OCI-LY3 (cell line): Measurements from ENCODE around the gene ACACB.

Experiments used
- H2AFZ ChIP-seq: fragments of 200-600, 300-600 bp; shearing (Covaris generic); 2 replicates; pipeline ENCODE4 v1.6.0; 2014; ENCODE audit warnings: antibody characterized with exemption, low read depth, low read length
- H3K27ac ChIP-seq: fragments of 200-600, 300-600 bp; sonication (generic); 2 replicates; pipeline ENCODE4 v1.5.1; 2014; ENCODE audit warnings: mild to moderate bottlenecking, low read length, moderate library complexity, mixed read lengths
- H3K27me3 ChIP-seq: fragments of 200-600, 300-600 bp; sonication (generic); 2 replicates; pipeline ENCODE4 v1.6.1; 2014; ENCODE audit warnings: low read depth, low read length, mixed read lengths
- H3K36me3 ChIP-seq: fragments of 200-600, 300-600 bp; sonication (generic); replicated peaks from 2 replicates; pipeline ENCODE3; 2014; ENCODE audit warnings: low read depth, low read length, mixed read lengths
- H3K4me1 ChIP-seq: fragments of 300-600, 200-600 bp; sonication (generic); 2 replicates; pipeline ENCODE4 v1.6.1; 2014; ENCODE audit warnings: low read length, mixed read lengths
- H3K4me2 ChIP-seq: fragments of 200-600, 300-600 bp; sonication (generic); 2 replicates; pipeline ENCODE4 v1.6.1; 2014; ENCODE audit warnings: low read length, mixed read lengths
- H3K4me3 ChIP-seq: fragments of 300-600, 200-600 bp; sonication (generic); 2 replicates; pipeline ENCODE4 v1.5.1; 2014; ENCODE audit warnings: antibody characterized with exemption, mild to moderate bottlenecking, low read length, moderate library complexity
- H3K79me2 ChIP-seq: fragments of 300-600, 200-600 bp; shearing (Covaris generic); 2 replicates; pipeline ENCODE4 v1.6.1; 2014; ENCODE audit warnings: mild to moderate bottlenecking, low read length, mixed read lengths
- H3K9ac ChIP-seq: fragments of 300-600, 200-600 bp; shearing (Covaris generic); 2 replicates; pipeline ENCODE4 v1.6.0; 2014; ENCODE audit warnings: mild to moderate bottlenecking, low read length, moderate library complexity
- H3K9me3 ChIP-seq: fragments of 200-600, 300-600 bp; shearing (Covaris generic); 2 replicates; pipeline ENCODE4 v1.6.1; 2014; ENCODE audit warnings: low read length, mixed read lengths; ENCODE audit not compliant: insufficient read depth
- H4K20me1 ChIP-seq: fragments of 200-600, 300-600 bp; sonication (generic); 2 replicates; pipeline ENCODE4 v1.6.1; 2016; ENCODE audit warnings: low read length, mixed read lengths; ENCODE audit not compliant: insufficient read depth
- EZH2phosphoT487 ChIP-seq: fragments of 200-600 bp; shearing (Covaris generic); IDR thresholded peaks from 2 replicates; pipeline ENCODE4 v1.6.1; 2018; ENCODE audit warnings: antibody characterized with exemption, mixed run types, low read depth
- TF ChIP-seq, protein P1 (sequence below): fragments of 200-600, 300-600 bp; sonication (generic); IDR thresholded peaks from 2 replicates; pipeline ENCODE4 v1.5.1; 2014; ENCODE audit warnings: antibody characterized with exemption, low read length, low read depth

ACACB gene

GRCh38 chr12:109279525-109279924 lies 163.1 kb downstream of the ACACB start:
- no peak overlapping the region for H3K9ac ChIP-seq
- no peak overlapping the region for H3K27ac ChIP-seq
- no peak overlapping the region for H2AFZ ChIP-seq
- no peaks in the 10 kb centered on the region for H3K79me2 ChIP-seq
- H4K20me1 ChIP-seq, result no peaks in the 10 kb centered on the region
- peaks cover 7% of the 10 kb centered on the region; the same call in 1 of the 2 replicates for H3K27me3 ChIP-seq
- no peaks in the 10 kb centered on the region for H3K4me1 ChIP-seq
- no peaks in the 10 kb centered on the region for H3K36me3 ChIP-seq
- no peak overlapping the region for H3K4me3 ChIP-seq
- no peaks in the 10 kb centered on the region for H3K9me3 ChIP-seq
- no peak for TF ChIP-seq EZH2phosphoT487
- TF ChIP-seq, protein P1, sequence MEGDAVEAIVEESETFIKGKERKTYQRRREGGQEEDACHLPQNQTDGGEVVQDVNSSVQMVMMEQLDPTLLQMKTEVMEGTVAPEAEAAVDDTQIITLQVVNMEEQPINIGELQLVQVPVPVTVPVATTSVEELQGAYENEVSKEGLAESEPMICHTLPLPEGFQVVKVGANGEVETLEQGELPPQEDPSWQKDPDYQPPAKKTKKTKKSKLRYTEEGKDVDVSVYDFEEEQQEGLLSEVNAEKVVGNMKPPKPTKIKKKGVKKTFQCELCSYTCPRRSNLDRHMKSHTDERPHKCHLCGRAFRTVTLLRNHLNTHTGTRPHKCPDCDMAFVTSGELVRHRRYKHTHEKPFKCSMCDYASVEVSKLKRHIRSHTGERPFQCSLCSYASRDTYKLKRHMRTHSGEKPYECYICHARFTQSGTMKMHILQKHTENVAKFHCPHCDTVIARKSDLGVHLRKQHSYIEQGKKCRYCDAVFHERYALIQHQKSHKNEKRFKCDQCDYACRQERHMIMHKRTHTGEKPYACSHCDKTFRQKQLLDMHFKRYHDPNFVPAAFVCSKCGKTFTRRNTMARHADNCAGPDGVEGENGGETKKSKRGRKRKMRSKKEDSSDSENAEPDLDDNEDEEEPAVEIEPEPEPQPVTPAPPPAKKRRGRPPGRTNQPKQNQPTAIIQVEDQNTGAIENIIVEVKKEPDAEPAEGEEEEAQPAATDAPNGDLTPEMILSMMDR, result no peak
- H3K4me2 ChIP-seq, result no peak overlapping the region

DNA sequence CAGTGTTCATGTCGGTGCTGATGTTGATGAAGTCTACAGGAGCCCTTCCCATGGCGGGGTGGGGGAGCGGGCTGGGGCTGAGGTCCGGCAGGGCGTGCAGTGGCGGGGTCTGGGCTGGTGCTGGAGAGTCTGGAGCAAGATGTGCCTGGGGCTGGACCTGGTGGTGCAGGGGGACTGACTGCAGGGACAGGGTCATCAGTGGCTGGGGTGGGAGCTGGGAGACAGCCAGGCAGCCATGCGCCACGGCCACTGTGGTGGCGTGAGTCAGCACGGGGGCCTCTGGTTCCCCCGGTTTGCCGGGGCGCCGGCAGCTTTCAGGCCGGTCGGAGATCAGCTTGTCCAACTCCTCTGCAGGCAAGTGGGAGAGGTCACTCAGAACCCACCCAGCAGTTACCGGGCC lies 165.1 kb downstream of the ACACB start:
- Histone ChIP-seq H3K36me3 (no peaks in the 10 kb centered on the region), H3K4me2 (no peak overlapping the region), H4K20me1 (no peaks in the 10 kb centered on the region), H3K27ac (no peak overlapping the region), H3K4me1 (no peaks in the 10 kb centered on the region), H3K27me3 (peaks cover 2% of the 10 kb centered on the region; the same call in 1 of the 2 replicates), H2AFZ (no peak overlapping the region), H3K9ac (no peak overlapping the region), H3K4me3 (no peak overlapping the region), H3K79me2 (no peaks in the 10 kb centered on the region), H3K9me3 (no peaks in the 10 kb centered on the region)
- TF ChIP-seq EZH2phosphoT487, result no peak
- TF ChIP-seq, protein P1, result no peak

DNA sequence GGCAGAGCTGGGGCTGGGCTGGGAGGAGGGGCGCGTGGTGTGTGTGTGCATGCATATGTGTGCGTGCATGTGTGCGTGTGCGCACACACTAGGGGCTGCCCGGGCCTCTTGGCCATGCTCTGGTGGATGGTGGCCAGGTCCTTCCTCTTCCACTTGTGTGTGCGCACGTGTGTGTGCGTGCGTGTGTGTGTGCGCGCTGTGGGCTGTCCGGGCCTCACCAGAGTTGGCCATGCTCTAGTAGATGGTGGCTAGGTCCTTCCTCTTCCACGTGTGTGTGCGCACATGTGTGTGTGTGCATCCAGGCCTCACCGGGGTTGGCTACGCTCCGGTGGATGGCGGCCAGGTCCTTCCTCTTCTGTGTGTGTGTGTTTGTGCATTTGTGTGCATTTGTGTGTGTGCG lies 168.0 kb downstream of the ACACB start:
- Histone ChIP-seq H3K79me2 (no peaks in the 10 kb centered on the region), H3K4me3 (no peak overlapping the region)

GRCh38 chr12:109286252-109286651 lies 169.9 kb downstream of the ACACB start:
- Histone ChIP-seq H3K36me3 (no peaks in the 10 kb centered on the region), H3K27ac (no peak overlapping the region), H3K4me2 (no peak overlapping the region), H3K4me3 (no peak overlapping the region), H3K9me3 (no peaks in the 10 kb centered on the region), H3K4me1 (no peaks in the 10 kb centered on the region), H3K9ac (no peak overlapping the region), H3K79me2 (no peaks in the 10 kb centered on the region), H3K27me3 (no peaks in the 10 kb centered on the region), H4K20me1 (no peaks in the 10 kb centered on the region), H2AFZ (no peak overlapping the region)
- no peak for TF ChIP-seq EZH2phosphoT487
- TF ChIP-seq, protein P1, result no peak

More for the DNA sequence above, 168.0 kb downstream of the ACACB start:
- Histone ChIP-seq H3K4me1 (no peaks in the 10 kb centered on the region), H3K9me3 (no peaks in the 10 kb centered on the region), H3K27ac (no peak overlapping the region), H2AFZ (no peak overlapping the region), H4K20me1 (no peaks in the 10 kb centered on the region), H3K27me3 (no peaks in the 10 kb centered on the region), H3K9ac (no peak overlapping the region), H3K36me3 (no peaks in the 10 kb centered on the region), H3K4me2 (no peak overlapping the region)
- TF ChIP-seq, protein P1, result no peak
